Trophoblast cell (in vitro differentiated cells and primary cell): ENCODE measurements around the gene TRERF1.
"Not testable (repeated sequence)": the region's sequence is repeated elsewhere in the genome, so short reads cannot be mapped to it uniquely, and the experiment has no call there.

Experiments used
- DNase-seq, 2 donors: peaks; one replicate each; pipeline ENCODE4 v3.0.0-alpha.2; 2016
- H2AFZ ChIP-seq: 2 replicates; pipeline ENCODE4 v1.6.1; 2013; ENCODE audit warnings: low read length, moderate library complexity, mild to moderate bottlenecking; ENCODE audit not compliant: insufficient read depth, poor library complexity
- H2AK5ac ChIP-seq: 2 replicates; pipeline ENCODE4 v1.6.1; 2013; ENCODE audit warnings: mild to moderate bottlenecking, low read length
- H2BK120ac ChIP-seq: 2 replicates; pipeline ENCODE4 v1.6.1; 2013; ENCODE audit warnings: low read length, mild to moderate bottlenecking, moderate library complexity; ENCODE audit not compliant: insufficient read depth, poor library complexity
- H2BK12ac ChIP-seq: 2 replicates; pipeline ENCODE4 v1.6.1; 2013; ENCODE audit warnings: mild to moderate bottlenecking, low read length, moderate library complexity
- H2BK5ac ChIP-seq: 2 replicates; pipeline ENCODE4 v1.6.1; 2013; ENCODE audit warnings: low read length, low read depth, moderate library complexity, mild to moderate bottlenecking; ENCODE audit not compliant: poor library complexity
- H3K14ac ChIP-seq: 2 replicates; pipeline ENCODE4 v1.6.1; 2013; ENCODE audit warnings: mild to moderate bottlenecking, low read length
- H3K18ac ChIP-seq: 2 replicates; pipeline ENCODE4 v1.6.1; 2013; ENCODE audit warnings: mild to moderate bottlenecking, low read length
- H3K23ac ChIP-seq: 2 replicates; pipeline ENCODE4 v1.6.1; 2013; ENCODE audit warnings: low read length
- H3K27ac ChIP-seq: 2 replicates; pipeline ENCODE4 v1.5.1; 2013; ENCODE audit warnings: low read depth, mild to moderate bottlenecking, inconsistent platforms, low read length, moderate library complexity
- H3K27me3 ChIP-seq: 2 replicates; pipeline ENCODE4 v1.6.1; 2013; ENCODE audit warnings: inconsistent platforms, mild to moderate bottlenecking, low read length, moderate library complexity; ENCODE audit not compliant: insufficient read depth
- H3K36me3 ChIP-seq, 2 experiments: 1 replicate in 1 of 2; 2 replicates in 1 of 2; pipeline ENCODE4 v1.6.1; 2013; ENCODE audit warnings: low read length in 2 of 2, mild to moderate bottlenecking in 2 of 2, moderate library complexity in 1 of 2; ENCODE audit not compliant: insufficient read depth in 2 of 2, control insufficient read depth in 1 of 2
- H3K4ac ChIP-seq: 2 replicates; pipeline ENCODE4 v1.6.1; 2013; ENCODE audit warnings: low read depth, mild to moderate bottlenecking, low read length, moderate library complexity
- H3K4me1 ChIP-seq, 2 experiments: 1 replicate in 1 of 2; 2 replicates in 1 of 2; pipeline ENCODE4 v1.6.1; 2013; ENCODE audit warnings: low read length in 2 of 2, mild to moderate bottlenecking in 2 of 2, moderate library complexity in 1 of 2; ENCODE audit not compliant: insufficient read depth in 2 of 2, control insufficient read depth in 1 of 2
- H3K4me2 ChIP-seq: 2 replicates; pipeline ENCODE4 v1.6.1; 2013; ENCODE audit warnings: inconsistent platforms, mild to moderate bottlenecking, low read length, moderate library complexity
- H3K4me3 ChIP-seq: 2 replicates; pipeline ENCODE4 v1.5.1; 2013; ENCODE audit warnings: mild to moderate bottlenecking, low read depth, low read length, inconsistent platforms
- H3K79me1 ChIP-seq: one replicate; pipeline ENCODE4 v1.6.1; 2013; ENCODE audit warnings: low read length
- H3K79me2 ChIP-seq: 2 replicates; pipeline ENCODE4 v1.6.1; 2013; ENCODE audit warnings: low read length, mild to moderate bottlenecking; ENCODE audit not compliant: control insufficient read depth, insufficient read depth, poor library complexity
- H3K9ac ChIP-seq: 2 replicates; pipeline ENCODE4 v1.6.1; 2013; ENCODE audit warnings: mild to moderate bottlenecking, low read length
- H3K9me3 ChIP-seq: 2 replicates; pipeline ENCODE4 v1.6.1; 2013; ENCODE audit warnings: low read depth, mild to moderate bottlenecking, control low read depth, inconsistent platforms, low read length; ENCODE audit not compliant: insufficient read depth
- H4K12ac ChIP-seq: 2 replicates; pipeline ENCODE4 v1.6.1; 2013; ENCODE audit warnings: low read depth, mild to moderate bottlenecking, low read length, moderate library complexity
- H4K8ac ChIP-seq: 2 replicates; pipeline ENCODE4 v1.6.1; 2013; ENCODE audit warnings: low read depth, mild to moderate bottlenecking, low read length, moderate library complexity
- H4K91ac ChIP-seq: one replicate; pipeline ENCODE4 v1.6.1; 2013; ENCODE audit warnings: low read depth, mild to moderate bottlenecking, low read length, moderate library complexity
- WGBS: extraction: QIAGEN DNeasy Blood & Tissue Kit; methylation state at CpG from one replicate; pipeline ENCODE4 v1.1.7; 2013; ENCODE audit warnings: missing lambda C conversion rate; ENCODE audit not compliant: insufficient read length, insufficient coverage; ENCODE audit errors: extremely low coverage; 5-methylcytosine and 5-hydroxymethylcytosine counted together

Gene TRERF1

GRCh38 chr6:42212442-42212841 is 239.3 kb downstream of the TRERF1 start:
- Histone ChIP-seq H3K18ac (no peak overlapping the region), H3K14ac (no peak overlapping the region), H3K79me1 (peaks cover under 1% of the 10 kb centered on the region), H3K4ac (no peak overlapping the region), H3K27ac (no peak overlapping the region), H2BK120ac (no peak overlapping the region), H3K23ac (no peak overlapping the region), H3K4me1 (no peaks in the 10 kb centered on the region), H4K8ac (no peak overlapping the region), H4K12ac (no peak overlapping the region), H4K91ac (no peak overlapping the region), H3K4me3 (no peak overlapping the region), H3K79me2 (no peaks in the 10 kb centered on the region), H3K9me3 (no peaks in the 10 kb centered on the region), H2BK5ac (no peak overlapping the region), H2AK5ac (no peak overlapping the region), H3K27me3 (no peaks in the 10 kb centered on the region), H3K36me3 (peaks cover 16 to 29% of the 10 kb centered on the region in 2 experiments), H2AFZ (no peak overlapping the region), H2BK12ac (no peak overlapping the region), H3K4me2 (no peak overlapping the region), H3K9ac (no peak overlapping the region)
- no peak for DNase-seq
- WGBS = no CpG with 5 or more reads among the region's 3 CpGs

- Histone ChIP-seq H3K4me3 (no peak overlapping the region), H3K79me2 (no peaks in the 10 kb centered on the region), H3K79me1 (no peaks in the 10 kb centered on the region), H2BK12ac (no peak overlapping the region), H3K9ac (no peak overlapping the region), H3K18ac (no peak overlapping the region), H2AFZ (no peak overlapping the region), H3K27ac (no peak overlapping the region), H3K14ac (no peak overlapping the region), H3K9me3 (no peaks in the 10 kb centered on the region), H3K4ac (no peak overlapping the region), H2BK120ac (no peak overlapping the region), H3K23ac (no peak overlapping the region), H3K27me3 (no peaks in the 10 kb centered on the region), H3K36me3 (peaks cover 18 to 29% of the 10 kb centered on the region in 2 experiments), H3K4me2 (no peak overlapping the region), H2AK5ac (no peak overlapping the region), H4K12ac (no peak overlapping the region), H3K4me1 (no peaks in the 10 kb centered on the region), H4K8ac (no peak overlapping the region), H4K91ac (no peak overlapping the region), H2BK5ac (no peak overlapping the region)
- no peak for DNase-seq
- WGBS = no CpG with 5 or more reads among the region's 6 CpGs
These were observed 240.0 kb downstream of the TRERF1 start for GRCh38 chr6:42211726-42212125.

GRCh38 chr6:42210551-42210950 is 241.2 kb downstream of the TRERF1 start:
- Histone ChIP-seq H4K91ac (no peak overlapping the region), H3K4me1 (no peaks in the 10 kb centered on the region), H3K23ac (no peak overlapping the region), H4K12ac (no peak overlapping the region), H3K27me3 (no peaks in the 10 kb centered on the region), H3K4me3 (no peak overlapping the region), H4K8ac (no peak overlapping the region), H3K4me2 (no peak overlapping the region), H3K36me3 (peaks cover 18 to 31% of the 10 kb centered on the region in 2 experiments), H3K9ac (no peak overlapping the region), H2BK5ac (no peak overlapping the region), H3K79me1 (no peaks in the 10 kb centered on the region), H2AK5ac (no peak overlapping the region), H3K4ac (no peak overlapping the region), H3K9me3 (no peaks in the 10 kb centered on the region), H2BK120ac (no peak overlapping the region), H2AFZ (no peak overlapping the region), H3K27ac (no peak overlapping the region), H3K18ac (no peak overlapping the region), H3K14ac (no peak overlapping the region), H2BK12ac (no peak overlapping the region), H3K79me2 (no peaks in the 10 kb centered on the region)
- WGBS = no CpG with 5 or more reads among the region's 1 CpG
- no peak for DNase-seq

GRCh38 chr6:42207559-42207958 is 244.2 kb downstream of the TRERF1 start:
- H3K4me1 ChIP-seq, H4K91ac ChIP-seq: not testable (repeated sequence)

More at GRCh38 chr6:42207559-42207958, 244.2 kb downstream of the TRERF1 start:
- not testable (repeated sequence) for H4K12ac ChIP-seq, H3K18ac ChIP-seq, H2AK5ac ChIP-seq, H3K27ac ChIP-seq, H3K79me2 ChIP-seq, H2AFZ ChIP-seq, DNase-seq, H2BK5ac ChIP-seq, H3K79me1 ChIP-seq, H3K27me3 ChIP-seq, H3K9ac ChIP-seq, H3K23ac ChIP-seq, H3K4ac ChIP-seq, H3K9me3 ChIP-seq, H3K4me3 ChIP-seq, H2BK12ac ChIP-seq, H3K14ac ChIP-seq, H3K4me2 ChIP-seq, H4K8ac ChIP-seq, H2BK120ac ChIP-seq
- H3K36me3 ChIP-seq = peaks cover 19 to 27% of the 10 kb centered on the region in 2 experiments
- WGBS = no CpG with 5 or more reads among the region's 2 CpGs
